Measurements from ENCODE around the gene GPR21. TPM values are rescaled to one million over a fixed set of nuclear protein-coding genes. Genes with fewer than 3 reads are reported as not detected.

The GPR21 gene
- total and polyA plus RNA-seq, 7 donors: 0.05 to 0.64 (median 0.12) TPM; not detected in 4

DNA sequence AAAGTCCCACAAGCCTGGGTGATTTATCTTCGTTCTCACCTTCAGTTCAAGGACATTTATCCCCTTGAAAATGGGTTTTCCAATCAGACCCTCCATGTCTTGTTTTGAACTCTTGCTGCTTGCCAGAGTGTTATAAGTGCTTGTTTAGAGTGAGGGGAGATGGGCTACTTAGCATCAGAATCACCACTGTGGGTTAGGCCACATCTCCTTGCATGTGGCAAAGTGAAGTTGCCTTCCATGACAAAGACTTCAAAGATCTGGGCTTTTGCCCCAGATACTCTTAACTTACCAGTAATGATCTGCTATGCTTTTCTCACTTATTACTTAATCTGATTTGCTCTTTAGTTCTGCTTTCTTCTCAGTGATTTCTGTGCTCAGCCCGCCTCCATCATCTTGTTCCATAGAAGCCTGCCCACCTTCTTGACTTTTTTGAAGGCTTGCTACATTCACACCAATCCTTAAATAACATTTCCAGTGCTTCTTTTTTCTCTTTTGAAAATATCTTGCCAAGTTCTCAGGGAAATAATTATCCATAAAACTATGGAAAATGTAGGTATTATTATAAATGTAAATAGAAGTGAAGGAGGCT lies 39.0 kb downstream of the GPR21 start:
- H3K4me3 ChIP-seq: no peak overlapping the region
- no peaks in the 10 kb centered on the region for H3K4me1 ChIP-seq
- H3K27ac ChIP-seq: no peak overlapping the region
- TF ChIP-seq, protein P1, sequence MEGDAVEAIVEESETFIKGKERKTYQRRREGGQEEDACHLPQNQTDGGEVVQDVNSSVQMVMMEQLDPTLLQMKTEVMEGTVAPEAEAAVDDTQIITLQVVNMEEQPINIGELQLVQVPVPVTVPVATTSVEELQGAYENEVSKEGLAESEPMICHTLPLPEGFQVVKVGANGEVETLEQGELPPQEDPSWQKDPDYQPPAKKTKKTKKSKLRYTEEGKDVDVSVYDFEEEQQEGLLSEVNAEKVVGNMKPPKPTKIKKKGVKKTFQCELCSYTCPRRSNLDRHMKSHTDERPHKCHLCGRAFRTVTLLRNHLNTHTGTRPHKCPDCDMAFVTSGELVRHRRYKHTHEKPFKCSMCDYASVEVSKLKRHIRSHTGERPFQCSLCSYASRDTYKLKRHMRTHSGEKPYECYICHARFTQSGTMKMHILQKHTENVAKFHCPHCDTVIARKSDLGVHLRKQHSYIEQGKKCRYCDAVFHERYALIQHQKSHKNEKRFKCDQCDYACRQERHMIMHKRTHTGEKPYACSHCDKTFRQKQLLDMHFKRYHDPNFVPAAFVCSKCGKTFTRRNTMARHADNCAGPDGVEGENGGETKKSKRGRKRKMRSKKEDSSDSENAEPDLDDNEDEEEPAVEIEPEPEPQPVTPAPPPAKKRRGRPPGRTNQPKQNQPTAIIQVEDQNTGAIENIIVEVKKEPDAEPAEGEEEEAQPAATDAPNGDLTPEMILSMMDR (IDR thresholded peaks at IDR 0.05): no peak
- peaks cover 10 to 83% of the 10 kb centered on the region in 2 donors for H3K36me3 ChIP-seq (ENCODE audit: insufficient read depth in 1 of 2, low read depth in 1 of 2)
- DNase-seq (no peak), ATAC-seq (no peak)
- WGBS, 3 donors: 95 to 98% (median 97%) methylated on average over 2 of the region's 2 CpGs
- no peaks in the 10 kb centered on the region for H3K27me3 ChIP-seq (ENCODE audit: insufficient read depth in 3 of 3, low read length in 2 of 3)
- no peaks in the 10 kb centered on the region for H3K9me3 ChIP-seq
- intact Hi-C loops (cut with DNase I): no loop called here

DNA sequence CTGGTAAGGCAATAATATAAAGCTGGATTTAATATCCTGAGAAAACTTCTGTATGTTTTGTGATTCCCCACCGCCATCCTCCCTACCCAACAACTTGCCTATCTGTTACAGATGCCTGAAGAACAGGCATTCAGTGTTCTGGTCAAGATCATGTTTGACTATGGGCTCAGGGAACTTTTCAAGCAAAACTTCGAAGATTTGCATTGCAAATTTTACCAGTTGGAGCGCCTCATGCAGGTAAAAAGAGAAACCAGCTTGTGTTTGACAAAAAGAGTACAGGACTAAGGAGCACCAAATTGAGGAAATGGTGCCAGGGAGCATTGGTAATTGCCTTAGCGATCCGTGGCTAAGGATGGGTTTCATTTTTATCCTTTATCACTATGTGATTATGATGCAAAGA lies 40.0 kb downstream of the GPR21 start:
- peaks cover 11 to 86% of the 10 kb centered on the region in 2 donors for H3K36me3 ChIP-seq (ENCODE audit: insufficient read depth in 1 of 2, low read depth in 1 of 2)
- 73 to 77% (median 76%) methylated on average over 5 of the region's 5 CpGs for WGBS, 3 donors

DNA sequence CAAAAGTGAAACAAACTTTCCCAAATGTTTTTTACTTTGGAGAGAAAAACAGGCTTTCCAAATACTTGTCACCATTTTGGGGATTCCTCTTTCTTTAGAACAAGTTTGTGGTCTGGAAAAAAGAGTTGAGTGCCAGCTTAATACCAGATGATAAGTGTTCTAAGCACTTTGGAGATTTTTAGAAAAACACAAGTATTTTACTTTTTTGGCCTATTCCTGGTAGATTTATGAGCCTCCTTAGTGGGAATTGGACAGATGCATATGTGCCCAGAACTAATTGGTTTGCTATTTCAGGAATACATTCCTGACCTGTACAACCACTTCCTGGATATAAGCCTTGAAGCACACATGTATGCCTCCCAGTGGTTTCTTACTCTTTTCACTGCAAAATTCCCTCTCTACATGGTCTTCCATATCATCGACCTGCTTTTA lies 40.5 kb downstream of the GPR21 start:
- 64 to 72% (median 72%) methylated on average over 1 of the region's 1 CpG for WGBS, 3 donors
- H3K27ac ChIP-seq: no peak overlapping the region
- intact Hi-C loops (cut with DNase I): no loop called here
- H3K4me3 ChIP-seq: no peak overlapping the region
- peaks cover 14 to 86% of the 10 kb centered on the region in 2 donors for H3K36me3 ChIP-seq (ENCODE audit: insufficient read depth in 1 of 2, low read depth in 1 of 2)
- ATAC-seq (no peak), DNase-seq (no peak)
- no peaks in the 10 kb centered on the region for H3K4me1 ChIP-seq
- H3K27me3 ChIP-seq (ENCODE audit: insufficient read depth in 3 of 3, low read length in 2 of 3): no peaks in the 10 kb centered on the region
- TF ChIP-seq, protein P1 (IDR thresholded peaks at IDR 0.05): no peak
- no peaks in the 10 kb centered on the region for H3K9me3 ChIP-seq

More for the DNA sequence above, 40.0 kb downstream of the GPR21 start:
- ATAC-seq (no peak), DNase-seq (no peak)
- TF ChIP-seq, protein P1 (IDR thresholded peaks at IDR 0.05): no peak
- intact Hi-C loops (cut with DNase I): no loop called here
- H3K9me3 ChIP-seq: no peaks in the 10 kb centered on the region
- no peak overlapping the region for H3K4me3 ChIP-seq
- H3K27ac ChIP-seq: no peak overlapping the region
- H3K27me3 ChIP-seq (ENCODE audit: insufficient read depth in 3 of 3, low read length in 2 of 3): no peaks in the 10 kb centered on the region
- no peaks in the 10 kb centered on the region for H3K4me1 ChIP-seq

DNA sequence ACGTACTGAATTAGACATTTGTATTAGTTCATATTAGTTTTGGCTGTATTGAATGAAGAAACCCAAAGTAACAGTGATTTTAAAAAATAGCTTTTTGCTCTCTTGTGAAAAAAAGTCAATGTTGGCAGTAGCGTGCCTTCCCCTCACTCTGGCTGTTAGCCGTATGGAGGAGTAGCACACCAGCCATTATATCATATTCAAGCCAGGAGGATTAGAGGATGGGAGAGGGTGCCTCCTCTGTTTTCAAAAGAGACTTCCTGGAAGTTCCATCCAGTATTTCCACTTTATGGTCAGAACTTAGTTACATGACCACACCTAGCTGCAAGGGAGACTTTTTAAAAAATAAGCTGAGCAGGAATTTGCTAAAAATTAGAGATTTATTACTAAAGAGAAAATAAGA lies 41.2 kb downstream of the GPR21 start:
- Histone ChIP-seq H3K36me3 (ENCODE audit: insufficient read depth in 1 of 2, low read depth in 1 of 2) (peaks cover 18 to 88% of the 10 kb centered on the region in 2 donors), H3K27ac (no peak overlapping the region)
- intact Hi-C loops (cut with DNase I): no loop called here

More for the DNA sequence above, 41.2 kb downstream of the GPR21 start:
- Histone ChIP-seq H3K4me1 (no peaks in the 10 kb centered on the region), H3K27me3 (ENCODE audit: insufficient read depth in 3 of 3, low read length in 2 of 3) (no peaks in the 10 kb centered on the region), H3K4me3 (no peak overlapping the region), H3K9me3 (no peaks in the 10 kb centered on the region)
- ATAC-seq (no peak), DNase-seq (no peak)
- WGBS, 3 donors: 81 to 85% (median 84%) methylated on average over 3 of the region's 3 CpGs
- TF ChIP-seq, protein P1 (IDR thresholded peaks at IDR 0.05): no peak
